DMS114 treated with DMSO at 0.1 percent for 48 hours (cell line): ENCODE data around the gene ITGAL.

Source experiments
- DNase-seq: peaks from one replicate; lab custom pipeline; 2025; ENCODE audit not compliant: unreplicated experiment; lab: John Stamatoyannopoulos, UW

The ITGAL gene

DNA sequence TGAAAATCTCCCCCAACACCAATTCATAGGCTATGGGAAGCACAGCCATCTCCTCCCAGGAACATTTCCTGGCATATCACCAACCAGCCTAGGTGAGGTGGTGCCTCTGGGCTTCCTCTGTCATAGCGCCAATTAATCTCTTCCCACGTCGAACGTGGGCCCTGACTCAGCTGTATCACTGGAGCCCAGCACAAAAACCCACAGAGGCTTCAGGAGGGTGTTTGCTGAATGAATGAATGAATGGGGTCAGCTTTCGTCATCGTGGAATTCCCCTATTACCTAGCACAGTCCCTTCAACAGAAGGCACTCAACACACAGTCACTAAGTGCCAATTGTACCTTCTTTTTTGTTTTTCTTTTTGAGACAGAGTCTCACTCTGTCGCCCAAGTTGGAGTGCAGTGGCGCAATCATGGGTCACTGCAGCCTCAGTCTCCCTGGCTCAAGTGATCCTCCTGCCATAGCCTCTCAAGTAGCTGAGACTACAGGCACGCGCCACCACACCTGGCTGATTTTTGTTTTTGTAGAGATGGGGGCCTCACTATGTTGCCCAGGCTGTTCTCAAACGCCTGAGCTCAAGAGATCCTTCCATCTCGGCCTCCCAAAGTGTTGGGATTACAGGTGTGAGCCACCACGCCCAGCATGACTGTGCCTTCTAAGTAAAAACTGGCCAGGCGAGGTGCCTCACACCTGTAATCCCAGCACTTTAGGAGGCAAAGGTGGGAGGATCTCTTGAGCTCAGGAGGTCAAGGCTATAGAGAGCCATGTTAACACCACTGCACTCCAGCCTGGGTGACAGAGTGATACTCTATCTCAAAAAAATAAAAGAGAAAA is 94.8 kb downstream of the ITGAL start:
- DNase-seq: no peak

DNA sequence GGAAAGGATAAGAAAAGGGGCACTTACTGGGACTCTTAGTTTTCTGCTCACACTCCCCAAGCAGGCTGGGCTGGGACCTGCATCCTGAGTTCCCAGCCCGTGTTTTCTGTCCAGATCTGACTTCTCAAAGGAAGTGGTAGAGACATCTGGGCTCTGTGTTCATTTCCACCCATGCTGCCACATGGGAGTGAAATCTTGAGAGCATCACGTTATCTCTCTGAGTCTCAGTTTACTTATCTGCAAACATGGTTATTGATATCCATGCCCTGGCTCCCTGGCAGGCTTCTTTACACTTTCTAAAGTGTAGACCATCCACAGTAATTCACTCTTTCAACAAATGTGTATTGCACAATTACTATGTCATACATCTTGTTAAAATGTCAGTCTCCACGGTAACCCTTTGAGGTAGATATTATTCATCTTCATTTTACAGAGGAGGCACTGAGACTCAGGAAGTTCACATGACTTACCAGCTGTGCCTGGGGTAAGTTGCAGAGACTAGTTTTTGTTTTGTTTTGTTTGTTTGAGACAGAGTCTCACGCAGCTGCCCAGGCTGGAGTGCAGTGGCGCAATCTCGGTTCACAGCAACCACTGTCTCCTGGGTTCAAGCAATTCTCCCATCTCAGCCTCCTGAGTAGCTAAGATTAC is 95.6 kb downstream of the ITGAL start:
- DNase-seq: no peak

DNA sequence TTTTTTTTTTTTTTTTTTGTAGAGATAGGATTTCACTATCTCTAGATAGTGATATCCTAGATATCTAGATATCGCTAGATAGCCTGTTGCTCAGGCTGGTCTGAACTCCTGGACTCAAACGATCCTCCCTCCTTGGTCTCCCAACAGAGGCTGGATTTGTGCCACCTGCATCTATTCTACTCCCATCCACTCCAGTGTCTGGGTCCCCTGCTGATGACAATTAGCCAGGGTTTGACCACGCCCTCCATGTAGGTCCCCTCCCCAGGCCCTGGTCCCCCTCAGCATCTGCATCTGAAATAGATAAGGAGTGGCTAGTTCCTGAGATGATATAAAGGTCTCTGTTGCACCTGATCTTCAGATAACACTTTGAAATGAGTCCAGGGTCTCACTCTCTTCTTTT is 96.7 kb downstream of the ITGAL start:
- no peak for DNase-seq

DNA sequence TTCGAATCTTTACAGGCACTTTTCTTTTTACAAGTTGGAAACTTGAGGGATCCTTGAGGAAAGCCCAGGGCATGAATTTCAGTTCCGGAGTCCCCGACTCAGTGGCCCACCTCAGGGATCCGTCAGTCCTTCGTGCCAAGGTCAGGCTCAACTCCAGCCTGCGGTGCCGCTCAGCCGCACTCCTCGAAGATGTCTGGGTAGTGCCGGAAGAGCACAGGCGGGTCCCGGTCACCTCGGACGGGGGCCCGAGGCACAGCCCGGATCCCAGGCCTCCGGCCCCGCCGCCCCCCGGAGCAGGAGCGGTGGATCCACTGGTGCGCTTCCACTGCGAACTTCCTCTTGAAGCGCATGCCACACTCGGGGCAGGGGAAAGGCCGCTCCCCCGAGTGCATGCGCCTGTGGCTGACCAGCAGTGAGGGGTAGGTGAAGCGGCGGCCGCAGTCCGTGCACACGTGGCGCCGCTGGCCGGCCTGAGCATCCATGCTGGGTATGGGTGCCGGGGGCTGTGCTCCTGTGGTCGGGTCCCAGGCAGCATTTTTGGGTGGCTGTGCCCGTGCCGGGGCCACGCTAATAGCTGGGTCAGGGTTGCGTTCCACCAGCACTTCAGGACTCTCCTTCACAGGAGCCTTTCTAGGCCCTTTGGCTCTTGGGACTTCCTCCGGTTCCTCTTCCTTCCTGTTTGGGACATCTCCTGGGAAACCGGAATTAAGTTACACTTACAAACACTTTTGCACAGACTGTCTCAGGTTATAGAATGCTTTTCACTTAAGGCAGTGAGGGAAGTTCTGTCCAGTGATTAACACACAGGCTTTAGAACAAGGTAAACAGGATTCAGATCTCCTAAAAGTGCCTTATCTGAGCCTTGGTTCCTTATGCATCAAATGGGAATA is 97.4 kb downstream of the ITGAL start:
- no peak for DNase-seq

DNA sequence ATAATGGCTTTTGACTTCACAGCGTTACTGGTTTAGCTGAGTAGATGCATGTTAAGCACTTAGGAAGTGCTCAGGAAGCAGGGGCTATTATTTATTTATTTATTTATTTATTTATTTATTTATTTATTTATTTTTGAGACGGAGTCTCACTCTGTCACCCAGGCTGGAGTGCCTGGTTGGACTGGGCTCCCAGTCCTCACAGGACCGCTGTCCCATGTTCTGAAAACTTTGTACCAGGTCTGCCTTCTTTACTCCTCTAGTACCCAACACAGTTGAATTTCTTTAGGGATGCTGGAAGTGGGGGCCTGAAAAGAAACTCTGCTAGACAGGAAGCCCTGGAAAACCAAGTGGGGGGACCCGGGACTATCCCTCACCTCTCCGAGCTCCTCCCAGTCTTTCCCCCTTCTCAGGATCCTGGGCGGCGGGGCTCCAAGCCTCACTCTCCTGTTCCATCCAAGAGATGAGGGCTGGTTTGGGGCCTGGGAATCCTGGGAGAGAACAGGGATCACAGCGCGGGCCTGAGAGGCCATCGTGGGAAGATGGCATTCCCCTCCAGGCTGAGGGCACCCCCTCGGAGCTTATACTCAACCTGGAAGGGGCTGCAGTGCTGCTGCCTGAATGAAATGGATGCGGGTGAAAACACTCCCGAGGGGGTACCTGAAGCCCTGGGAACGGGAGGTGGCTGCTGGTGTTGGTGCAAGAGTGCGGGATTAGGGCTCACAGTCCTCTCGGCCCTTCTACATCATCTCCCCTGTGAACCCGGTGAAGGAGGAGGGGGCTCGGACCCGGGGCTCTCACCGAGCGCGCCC is 98.3 kb downstream of the ITGAL start:
- no peak for DNase-seq

DNA sequence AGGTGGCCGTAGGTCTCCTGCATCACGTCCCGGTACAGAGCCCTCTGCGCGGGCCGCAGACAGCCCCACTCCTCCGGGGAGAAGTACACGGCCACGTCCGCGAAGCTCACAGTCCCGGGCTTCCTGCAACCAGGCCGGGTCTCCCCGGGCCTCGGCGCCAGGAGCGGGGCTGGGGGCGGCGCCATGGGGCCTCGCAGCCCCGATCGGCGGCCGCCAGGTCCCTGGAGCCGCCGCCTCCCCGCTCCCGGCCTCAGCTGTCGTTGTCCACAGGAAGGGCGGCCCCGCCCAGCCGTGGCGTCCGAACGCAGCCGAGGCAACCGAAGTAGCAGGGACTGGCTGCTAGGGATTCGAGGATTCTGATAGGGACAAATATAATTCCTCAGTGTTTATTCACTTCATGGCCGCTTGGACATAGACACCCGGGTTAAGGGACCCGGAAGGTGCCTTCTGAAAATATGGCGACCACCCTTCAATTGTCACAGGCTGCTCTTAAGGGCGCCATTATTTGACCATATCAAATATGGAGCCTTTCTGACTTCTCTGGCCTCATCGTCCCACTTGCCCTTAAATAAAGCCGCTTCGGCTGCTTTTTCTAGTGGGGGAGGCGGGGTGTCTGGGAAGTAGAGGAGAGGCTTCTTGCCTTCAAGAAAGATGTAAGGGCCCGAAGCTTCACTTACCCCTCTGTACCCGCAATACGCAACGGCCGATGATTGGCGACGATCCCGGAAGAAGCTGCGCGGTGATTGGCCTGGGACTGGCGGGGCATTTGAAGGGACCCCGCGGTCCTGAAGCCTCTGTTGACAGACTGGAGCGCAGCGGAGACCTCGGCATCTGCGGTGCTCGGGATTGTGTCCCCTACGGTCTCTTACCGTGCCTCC is 99.1 kb downstream of the ITGAL start, which contains the start of gene ZNF688:
Gene ZNF688 (minus strand): TSS at position 270 of the 878 bp plus-strand sequence. CDS start 85 bp downstream, at position 185.
- DNase-seq: peak; percentile 96
